AG04450 (cell line): Measurements from ENCODE around the gene GPR157. TPM values are rescaled to one million over a fixed set of nuclear protein-coding genes. Genes with fewer than 3 reads are reported as not detected.

Source experiments
- CTCF ChIA-PET: fragments of 300-600, 350-600 bp; formaldehyde crosslinking; extraction: SDS; loops from one replicate; lab custom pipeline; 2022; ENCODE audit warnings: antibody characterized with exemption, inconsistent platforms; lab: Charles Lee
- POLR2A ChIA-PET: fragments of 350-600 bp; formaldehyde crosslinking; extraction: SDS; loops from one replicate; lab custom pipeline; 2021; ENCODE audit warnings: antibody characterized with exemption, inconsistent platforms; lab: Yijun Ruan, JAX
- DNase-seq: peaks from one replicate; pipeline ENCODE4 v3.0.0-alpha.2; 2011; ENCODE audit warnings: low read depth, low spot score
- H3K27ac ChIP-seq: one replicate; pipeline ENCODE4 v1.5.1; 2012; ENCODE audit warnings: low read depth, low read length, control low read depth
- H3K27me3 ChIP-seq: one replicate; pipeline ENCODE4 v1.6.0; 2012; ENCODE audit warnings: low read length; ENCODE audit not compliant: control insufficient read depth, insufficient read depth
- H3K4me3 ChIP-seq: 2 replicates; pipeline ENCODE4 v1.5.1; 2011; ENCODE audit warnings: mild to moderate bottlenecking, low read depth, low read length, control low read depth
- H3K9me3 ChIP-seq: 2 replicates; pipeline ENCODE4 v1.5.1; 2012; ENCODE audit warnings: low read length; ENCODE audit not compliant: control insufficient read depth, insufficient read depth
- polyA plus RNA-seq: library from polyadenylated mRNA; depleted of rRNA; stranded (reverse); fragments of >200 nt; gene quantifications from 2 replicates; pipeline ENCODE4 v1.2.3, GENCODE V29; 2011
- TF ChIP-seq, protein P1 (sequence below): IDR thresholded peaks from 2 replicates; pipeline ENCODE4 v1.5.1; 2011; ENCODE audit warnings: low read depth, low read length, control low read depth, inconsistent platforms

GPR157 gene
- polyA plus RNA-seq, 1 experiment, result 1.1 TPM

DNA sequence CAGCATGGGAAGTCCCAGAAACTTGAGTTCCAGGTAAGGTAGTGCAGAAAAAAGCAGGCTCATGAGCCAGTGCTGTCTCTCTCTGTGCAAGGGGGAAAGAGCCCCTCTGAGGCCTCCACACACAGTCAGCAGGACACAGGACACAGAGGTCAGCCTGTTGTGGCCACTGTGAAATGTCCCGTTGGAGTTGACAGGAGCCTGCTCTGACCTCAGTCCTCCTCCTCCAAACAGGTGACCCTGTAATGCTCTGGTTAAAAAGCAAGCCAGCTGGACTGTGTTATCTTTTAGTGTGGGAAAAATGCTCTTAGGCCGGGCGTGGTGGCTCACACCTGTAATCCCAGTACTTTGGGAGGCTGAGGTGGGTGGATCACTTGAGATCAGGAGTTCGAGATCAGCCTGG, 24.2 kb upstream of the GPR157 start:
- Histone ChIP-seq H3K27me3 (no peaks in the 10 kb centered on the region), H3K4me3 (no peak overlapping the region), H3K27ac (no peak overlapping the region), H3K9me3 (no peaks in the 10 kb centered on the region)
- TF ChIP-seq, protein P1, sequence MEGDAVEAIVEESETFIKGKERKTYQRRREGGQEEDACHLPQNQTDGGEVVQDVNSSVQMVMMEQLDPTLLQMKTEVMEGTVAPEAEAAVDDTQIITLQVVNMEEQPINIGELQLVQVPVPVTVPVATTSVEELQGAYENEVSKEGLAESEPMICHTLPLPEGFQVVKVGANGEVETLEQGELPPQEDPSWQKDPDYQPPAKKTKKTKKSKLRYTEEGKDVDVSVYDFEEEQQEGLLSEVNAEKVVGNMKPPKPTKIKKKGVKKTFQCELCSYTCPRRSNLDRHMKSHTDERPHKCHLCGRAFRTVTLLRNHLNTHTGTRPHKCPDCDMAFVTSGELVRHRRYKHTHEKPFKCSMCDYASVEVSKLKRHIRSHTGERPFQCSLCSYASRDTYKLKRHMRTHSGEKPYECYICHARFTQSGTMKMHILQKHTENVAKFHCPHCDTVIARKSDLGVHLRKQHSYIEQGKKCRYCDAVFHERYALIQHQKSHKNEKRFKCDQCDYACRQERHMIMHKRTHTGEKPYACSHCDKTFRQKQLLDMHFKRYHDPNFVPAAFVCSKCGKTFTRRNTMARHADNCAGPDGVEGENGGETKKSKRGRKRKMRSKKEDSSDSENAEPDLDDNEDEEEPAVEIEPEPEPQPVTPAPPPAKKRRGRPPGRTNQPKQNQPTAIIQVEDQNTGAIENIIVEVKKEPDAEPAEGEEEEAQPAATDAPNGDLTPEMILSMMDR, result no peak
- ChIA-PET POLR2A (interaction anchor here (0.7 kb wide), 1 partner anchor 303 kb away, joined by 3 read pairs; no protein-coding TSS in a partner anchor), CTCF (interaction anchor here (1.9 kb wide), 1 partner anchor 27 kb away, joined by 4 read pairs; no protein-coding TSS in a partner anchor)
- no peak for DNase-seq

DNA sequence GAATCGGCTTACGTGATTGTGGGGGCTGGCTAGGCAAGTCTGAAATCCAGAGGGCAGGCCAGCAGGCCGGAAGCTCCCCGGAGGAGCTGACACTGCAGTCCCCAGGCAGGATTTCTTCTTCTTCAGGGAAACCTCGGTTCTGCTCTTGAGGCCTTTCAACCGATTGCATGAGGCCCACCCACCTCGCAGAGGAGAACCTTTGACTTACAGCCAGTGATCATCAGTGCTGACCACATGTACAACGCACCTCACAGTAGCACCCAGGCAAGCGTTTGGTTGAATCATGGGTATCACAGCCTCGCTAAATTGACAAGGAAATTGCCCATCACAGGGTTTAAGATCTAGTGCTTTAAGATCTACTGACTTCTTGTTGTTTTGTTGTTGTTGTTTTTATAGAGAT, 23.6 kb upstream of the GPR157 start:
- Histone ChIP-seq H3K4me3 (no peak overlapping the region), H3K9me3 (no peaks in the 10 kb centered on the region), H3K27ac (peak overlapping the region; percentile 31), H3K27me3 (no peaks in the 10 kb centered on the region)
- POLR2A ChIA-PET, result no interaction called here
- TF ChIP-seq, protein P1, result no peak
- CTCF ChIA-PET, result interaction anchor here (1.9 to 2.7 kb wide), 2 partner anchors 10 to 28 kb away, joined by 4 to 15 read pairs; no protein-coding TSS in a partner anchor
- DNase-seq, result no peak

DNA sequence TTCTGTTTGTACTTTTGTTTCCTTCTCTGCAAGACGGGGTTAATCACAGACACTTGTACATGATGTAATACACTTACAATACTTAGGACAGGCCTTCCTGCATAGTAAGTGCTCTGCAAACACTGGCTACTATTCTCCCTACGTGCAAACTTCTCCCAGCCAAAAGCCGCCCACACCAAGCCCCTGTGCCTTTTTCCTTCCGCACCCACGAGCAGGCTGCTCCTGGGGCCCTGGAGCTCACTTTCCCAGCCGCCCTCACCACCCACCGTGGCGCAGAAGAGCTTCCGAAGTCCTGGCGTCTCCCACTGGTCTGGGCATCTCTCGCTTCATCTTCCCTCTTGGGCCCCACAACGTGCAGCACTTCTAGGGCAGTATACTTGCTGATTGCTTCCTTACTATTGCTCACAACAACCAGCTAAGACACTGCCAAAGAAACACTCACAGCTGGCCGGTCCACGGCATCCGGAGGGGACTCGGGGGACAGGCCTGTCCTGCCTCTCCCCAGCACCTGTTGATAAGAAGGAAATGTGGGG, 22.5 kb upstream of the GPR157 start:
- ChIA-PET POLR2A (interaction anchor here (0.6 kb wide), 1 partner anchor 77 kb away, joined by 5 read pairs; no protein-coding TSS in a partner anchor), CTCF (interaction anchor here (1.1 to 2.7 kb wide), 3 partner anchors 9 to 30 kb away, joined by 3 to 15 read pairs (median 4); no protein-coding TSS in a partner anchor)
- no peak for DNase-seq
- H3K27me3 ChIP-seq, result no peaks in the 10 kb centered on the region
- H3K9me3 ChIP-seq, result no peaks in the 10 kb centered on the region
- no peak overlapping the region for H3K4me3 ChIP-seq
- H3K27ac ChIP-seq, result peak overlapping the region; percentile 77
- TF ChIP-seq, protein P1, result no peak

DNA sequence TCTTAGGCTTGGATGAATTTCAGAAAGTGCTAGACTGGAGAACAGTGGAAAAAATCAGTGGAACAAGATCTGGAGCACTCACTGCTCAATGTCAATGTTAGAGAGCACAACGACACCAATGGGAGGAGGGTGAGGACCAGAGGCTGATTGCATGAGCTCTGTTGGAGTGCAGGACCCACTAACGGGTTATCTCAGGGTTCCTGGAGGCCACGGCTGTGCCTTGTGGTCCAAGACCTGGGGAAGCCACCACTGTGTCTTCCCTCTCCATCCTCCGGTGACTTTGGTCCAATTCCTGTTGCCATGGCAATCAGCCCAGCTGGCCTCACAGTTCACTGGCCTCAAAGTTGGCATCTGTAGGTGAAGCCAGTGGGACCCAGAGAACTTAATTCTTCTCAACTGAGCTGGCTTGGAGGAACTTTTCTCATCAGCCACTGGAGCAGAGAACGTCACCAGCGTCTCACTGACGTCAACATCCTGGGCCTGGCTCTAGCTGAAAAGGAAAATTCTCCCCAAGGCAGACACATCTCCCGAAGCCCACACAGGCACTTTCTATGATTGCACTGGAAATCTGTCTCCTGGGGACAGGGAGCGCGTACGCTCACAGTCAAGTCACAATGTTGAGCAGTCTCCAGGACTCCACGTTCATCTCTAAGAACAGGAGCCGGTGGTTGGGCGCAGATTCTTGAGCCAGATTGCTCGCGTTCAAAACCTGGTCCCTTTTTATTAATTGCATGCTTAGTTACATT, 21.9 kb upstream of the GPR157 start:
- Histone ChIP-seq H3K27ac (peak overlapping the region; percentile 77), H3K9me3 (no peaks in the 10 kb centered on the region), H3K4me3 (no peak overlapping the region), H3K27me3 (no peaks in the 10 kb centered on the region)
- ChIA-PET POLR2A (interaction anchor here (0.6 kb wide), 2 partner anchors 9 to 77 kb away, joined by 3 to 5 read pairs; no protein-coding TSS in a partner anchor), CTCF (interaction anchor here (1.1 to 2.7 kb wide), 2 partner anchors 8 to 30 kb away, joined by 3 to 15 read pairs; no protein-coding TSS in a partner anchor)
- TF ChIP-seq, protein P1, result no peak
- DNase-seq, result no peak
